Measurements from ENCODE around the gene OPN1LW. TPM values are rescaled to one million over a fixed set of nuclear protein-coding genes. Genes with fewer than 3 reads are reported as not detected.

OPN1LW gene
- total RNA-seq, 1 experiment from 2014 or later = not detected

DNA sequence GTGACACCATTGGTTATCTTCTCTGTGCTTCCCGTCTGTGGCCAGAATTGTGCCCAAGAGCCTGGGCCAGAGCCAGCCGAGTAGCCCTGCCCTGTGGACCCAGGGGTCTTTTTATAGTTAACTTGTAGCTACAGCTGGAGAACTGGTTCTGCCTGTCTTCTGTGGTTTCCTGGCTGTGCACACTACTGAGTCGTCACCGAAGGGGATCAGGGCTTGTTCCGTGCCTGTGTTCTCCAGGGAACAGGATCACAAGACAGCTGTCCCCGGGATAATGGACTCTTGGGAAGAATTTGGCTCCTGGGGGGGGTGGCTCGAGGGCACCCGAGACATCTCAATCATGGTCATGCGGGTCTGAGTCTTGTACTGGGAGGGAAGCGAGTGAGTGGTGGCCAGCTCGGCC lies 22.1 kb upstream of the OPN1LW start:
- Histone ChIP-seq H3K4me1 (0 out of 2 replicates have a peak, but pooled peaks cover 5% of the 10 kb centered on the region), H3K9me3 (no peaks in the 10 kb centered on the region), H3K27me3 (replicated peaks; ENCODE audit: control insufficient read depth, insufficient read depth, low read length) (no peaks in the 10 kb centered on the region), H3K4me3 (ENCODE audit: low read depth, low read length) (no peak overlapping the region), H3K36me3 (ENCODE audit: control insufficient read depth, insufficient read depth, low read length) (no peaks in the 10 kb centered on the region)
- intact Hi-C loops (cut with micrococcal nuclease; ENCODE audit: unreplicated experiment) = no loop called here
- no peak overlapping the region for H3K27ac Mint-ChIP-seq (ENCODE audit: unreplicated experiment)
- no peak for DNase-seq
- no peaks in the 10 kb centered on the region for H3K4me1 Mint-ChIP-seq (ENCODE audit: low read depth, unreplicated experiment)
- ChIA-PET CTCF (no interaction called here), POLR2A (no interaction called here)
- H3K27me3 Mint-ChIP-seq (ENCODE audit: insufficient read depth, unreplicated experiment) = no peaks in the 10 kb centered on the region
- H3K36me3 Mint-ChIP-seq (ENCODE audit: insufficient read depth, unreplicated experiment) = no peaks in the 10 kb centered on the region
- no TSS peak for BruUV-seq (replicated peaks)
- no peaks in the 10 kb centered on the region for H3K9me3 Mint-ChIP-seq (ENCODE audit: unreplicated experiment)
- H3K4me3 Mint-ChIP-seq (ENCODE audit: unreplicated experiment) = no peak overlapping the region
- TF ChIP-seq CTCF (IDR thresholded peaks at IDR 0.05; ENCODE audit: insufficient read depth in 1 of 2, low read depth in 1 of 2, low read length in 1 of 2, severe bottlenecking in 1 of 2, unreplicated experiment in 1 of 2) = no peak

GRCh38 chrX:154123241-154124219 lies 20.5 kb upstream of the OPN1LW start:
- H3K4me3 ChIP-seq (ENCODE audit: low read depth, low read length) = no peak overlapping the region
- H3K9me3 ChIP-seq = no peaks in the 10 kb centered on the region
- H3K27me3 ChIP-seq (replicated peaks; ENCODE audit: control insufficient read depth, insufficient read depth, low read length) = no peaks in the 10 kb centered on the region
- Mint-ChIP-seq H3K9me3 (ENCODE audit: unreplicated experiment) (no peaks in the 10 kb centered on the region), H3K4me1 (ENCODE audit: low read depth, unreplicated experiment) (no peaks in the 10 kb centered on the region), H3K27ac (ENCODE audit: unreplicated experiment) (no peak overlapping the region), H3K36me3 (ENCODE audit: insufficient read depth, unreplicated experiment) (no peaks in the 10 kb centered on the region), H3K27me3 (ENCODE audit: insufficient read depth, unreplicated experiment) (no peaks in the 10 kb centered on the region), H3K4me3 (ENCODE audit: unreplicated experiment) (no peak overlapping the region)
- intact Hi-C loops (cut with micrococcal nuclease; ENCODE audit: unreplicated experiment) = no loop called here
- POLR2A ChIA-PET = no interaction called here
- peak; percentile 34 to 46 for DNase-seq
- no peak for TF ChIP-seq CTCF (IDR thresholded peaks at IDR 0.05; ENCODE audit: insufficient read depth in 1 of 2, low read depth in 1 of 2, low read length in 1 of 2, severe bottlenecking in 1 of 2, unreplicated experiment in 1 of 2)
- H3K4me1 ChIP-seq = 0 out of 2 replicates have a peak, but pooled peaks cover 5% of the 10 kb centered on the region
- CTCF ChIA-PET = no interaction called here
- BruUV-seq (replicated peaks) = no TSS peak
- no peaks in the 10 kb centered on the region for H3K36me3 ChIP-seq (ENCODE audit: control insufficient read depth, insufficient read depth, low read length)

- intact Hi-C loops (cut with micrococcal nuclease; ENCODE audit: unreplicated experiment) = no loop called here
- CTCF ChIA-PET = no interaction called here
- Mint-ChIP-seq H3K4me3 (ENCODE audit: unreplicated experiment) (no peak overlapping the region), H3K27me3 (ENCODE audit: insufficient read depth, unreplicated experiment) (no peaks in the 10 kb centered on the region), H3K36me3 (ENCODE audit: insufficient read depth, unreplicated experiment) (no peaks in the 10 kb centered on the region), H3K4me1 (ENCODE audit: low read depth, unreplicated experiment) (no peaks in the 10 kb centered on the region), H3K9me3 (ENCODE audit: unreplicated experiment) (no peaks in the 10 kb centered on the region), H3K27ac (ENCODE audit: unreplicated experiment) (no peak overlapping the region)
- POLR2A ChIA-PET = no interaction called here
- H3K4me1 ChIP-seq = 0 out of 2 replicates have a peak, but pooled peaks cover 5% of the 10 kb centered on the region
- no peak overlapping the region for H3K4me3 ChIP-seq (ENCODE audit: low read depth, low read length)
- no peaks in the 10 kb centered on the region for H3K9me3 ChIP-seq
- H3K36me3 ChIP-seq (ENCODE audit: control insufficient read depth, insufficient read depth, low read length) = no peaks in the 10 kb centered on the region
- BruUV-seq (replicated peaks) = no TSS peak
- TF ChIP-seq CTCF (IDR thresholded peaks at IDR 0.05; ENCODE audit: insufficient read depth in 1 of 2, low read depth in 1 of 2, low read length in 1 of 2, severe bottlenecking in 1 of 2, unreplicated experiment in 1 of 2) = no peak
- DNase-seq = no peak
- no peaks in the 10 kb centered on the region for H3K27me3 ChIP-seq (replicated peaks; ENCODE audit: control insufficient read depth, insufficient read depth, low read length)
Observed at GRCh38 chrX:154125391-154126040, 18.5 kb upstream of the OPN1LW start.

Measured in Caco-2 (cell line).